Astrocyte (in vitro differentiated cells and primary cell): Measurements from ENCODE around the gene PAK4. TPM values are rescaled to one million over a fixed set of nuclear protein-coding genes. Genes with fewer than 3 reads are reported as not detected.

ENCODE experiments used
- DNase-seq: peaks from one replicate; pipeline ENCODE4 v3.0.0-alpha.2; 2010; ENCODE audit warnings: low read depth
- FAIRE-seq: peaks from 2 replicates; lab custom pipeline; 2011; peaks lifted over from hg19 to GRCh38; lab: Jason Lieb, UNC
- H2AFZ ChIP-seq: 2 replicates; pipeline ENCODE4 v1.6.0; 2012; ENCODE audit warnings: low read depth, low read length, inconsistent platforms
- H3K27ac ChIP-seq: 2 replicates; pipeline ENCODE4 v1.5.1; 2011; ENCODE audit warnings: low read depth, low read length, inconsistent platforms
- H3K27me3 ChIP-seq: 2 replicates; pipeline ENCODE4 v1.6.0; 2011; ENCODE audit warnings: low read length, inconsistent platforms; ENCODE audit not compliant: insufficient read depth
- H3K36me3 ChIP-seq: 2 replicates; pipeline ENCODE4 v1.5.1; 2011; ENCODE audit warnings: low read length, inconsistent platforms; ENCODE audit not compliant: insufficient read depth
- H3K4me1 ChIP-seq: 2 replicates; pipeline ENCODE4 v1.5.1; 2011; ENCODE audit warnings: low read length, inconsistent platforms; ENCODE audit not compliant: insufficient read depth
- H3K4me2 ChIP-seq: 2 replicates; pipeline ENCODE4 v1.6.0; 2012; ENCODE audit warnings: low read length, inconsistent platforms
- H3K4me3 ChIP-seq: 2 replicates; pipeline ENCODE4 v1.5.1; 2011; ENCODE audit warnings: low read depth, mild to moderate bottlenecking, low read length, inconsistent platforms; ENCODE audit not compliant: insufficient read depth
- H3K79me2 ChIP-seq: 2 replicates; pipeline ENCODE4 v1.6.0; 2012; ENCODE audit warnings: mild to moderate bottlenecking, low read length, inconsistent platforms; ENCODE audit not compliant: insufficient read depth
- H3K9ac ChIP-seq: 2 replicates; pipeline ENCODE4 v1.6.0; 2012; ENCODE audit warnings: mild to moderate bottlenecking, low read length, inconsistent platforms
- H3K9me3 ChIP-seq: 2 replicates; pipeline ENCODE4 v1.5.1; 2012; ENCODE audit warnings: low read depth, mild to moderate bottlenecking, low read length, inconsistent platforms; ENCODE audit not compliant: insufficient read depth
- H4K20me1 ChIP-seq: 2 replicates; pipeline ENCODE4 v1.6.0; 2012; ENCODE audit warnings: low read length, inconsistent platforms; ENCODE audit not compliant: insufficient read depth
- H3K27ac Mint-ChIP-seq: one replicate; pipeline ENCODE4 v1.8.0; 2021; ENCODE audit warnings: mild to moderate bottlenecking, mixed read lengths; ENCODE audit not compliant: unreplicated experiment
- H3K27me3 Mint-ChIP-seq: one replicate; pipeline ENCODE4 v1.8.0; 2021; ENCODE audit warnings: low read depth, mixed read lengths; ENCODE audit not compliant: unreplicated experiment
- H3K36me3 Mint-ChIP-seq: one replicate; pipeline ENCODE4 v1.8.0; 2021; ENCODE audit warnings: low read depth, mixed read lengths; ENCODE audit not compliant: unreplicated experiment
- H3K4me1 Mint-ChIP-seq: one replicate; pipeline ENCODE4 v1.8.0; 2021; ENCODE audit warnings: low read depth, mixed read lengths; ENCODE audit not compliant: unreplicated experiment
- H3K4me3 Mint-ChIP-seq: one replicate; pipeline ENCODE4 v1.8.0; 2021; ENCODE audit warnings: mild to moderate bottlenecking, moderate library complexity, mixed read lengths; ENCODE audit not compliant: unreplicated experiment
- H3K9me3 Mint-ChIP-seq: one replicate; pipeline ENCODE4 v1.8.0; 2021; ENCODE audit warnings: mild to moderate bottlenecking, mixed read lengths; ENCODE audit not compliant: unreplicated experiment
- CTCF ChIP-seq: IDR thresholded peaks from 2 replicates; pipeline ENCODE4 v1.5.1; 2011; ENCODE audit warnings: low read depth, mild to moderate bottlenecking, inconsistent platforms, low read length, moderate library complexity; ENCODE audit not compliant: insufficient read depth
- EZH2 ChIP-seq: IDR thresholded peaks from 2 replicates; pipeline ENCODE4 v1.6.1; 2012; ENCODE audit warnings: mild to moderate bottlenecking, low read length, inconsistent platforms; ENCODE audit not compliant: insufficient read depth
- total RNA-seq: library from RNA; stranded (reverse); gene quantifications from 2 replicates; pipeline ENCODE4 v1.2.1, GENCODE V29; 2021

Gene PAK4
- total RNA-seq, 1 donor from 2014 or later, result 48.0 TPM

- Histone ChIP-seq H3K9ac (no peak overlapping the region), H3K4me1 (peaks cover 17% of the 10 kb centered on the region), H4K20me1 (peaks cover 67% of the 10 kb centered on the region), H3K27me3 (no peaks in the 10 kb centered on the region), H3K27ac (no peak overlapping the region), H3K4me3 (no peak overlapping the region), H3K4me2 (no peak overlapping the region), H2AFZ (no peak overlapping the region), H3K79me2 (peaks cover 68% of the 10 kb centered on the region), H3K9me3 (no peaks in the 10 kb centered on the region), H3K36me3 (no peaks in the 10 kb centered on the region)
- TF ChIP-seq CTCF (no peak), EZH2 (no peak)
- peak overlapping the region; percentile 37 for H3K27ac Mint-ChIP-seq
- H3K4me1 Mint-ChIP-seq, result peaks cover 33% of the 10 kb centered on the region
- no peaks in the 10 kb centered on the region for H3K27me3 Mint-ChIP-seq
- FAIRE-seq, result no peak
- peaks cover 16% of the 10 kb centered on the region for H3K36me3 Mint-ChIP-seq
- no peak for DNase-seq
- H3K4me3 Mint-ChIP-seq, result no peak overlapping the region
- peaks cover 1% of the 10 kb centered on the region for H3K9me3 Mint-ChIP-seq
These were observed 28.6 kb downstream of the PAK4 start for GRCh38 chr19:39154100-39154628.

DNA sequence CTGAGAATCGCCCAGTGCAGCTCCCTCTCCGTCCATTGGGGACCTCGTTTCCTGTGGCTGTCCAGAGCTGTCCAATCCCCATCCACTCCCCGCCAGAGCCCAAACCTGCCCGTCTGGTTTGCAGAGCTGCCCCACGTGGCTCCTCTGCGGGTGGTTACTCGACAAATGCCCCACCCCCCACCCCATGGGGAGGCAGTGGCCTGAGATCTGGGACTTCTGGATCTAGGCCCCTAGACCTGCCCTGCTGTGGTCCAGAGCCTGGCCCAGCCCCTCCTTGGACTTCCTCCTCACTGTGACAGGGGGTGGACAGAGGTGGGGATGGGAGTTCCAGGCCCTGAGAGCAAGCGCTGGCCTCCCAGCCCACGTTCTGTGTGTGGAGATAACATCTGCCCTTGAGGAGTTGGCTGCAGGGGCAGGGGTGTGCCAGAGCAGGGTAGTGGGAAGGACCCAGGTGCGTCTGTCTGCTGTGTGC lies 29.1 kb downstream of the PAK4 start:
- peaks cover 33% of the 10 kb centered on the region for H3K4me1 Mint-ChIP-seq
- H3K27ac Mint-ChIP-seq, result peak overlapping the region; percentile 37

More for the DNA sequence above, 29.1 kb downstream of the PAK4 start:
- H3K9me3 ChIP-seq, result no peaks in the 10 kb centered on the region
- H3K27me3 Mint-ChIP-seq, result no peaks in the 10 kb centered on the region
- H2AFZ ChIP-seq, result no peak overlapping the region
- no peak overlapping the region for H3K9ac ChIP-seq
- DNase-seq, result no peak
- no peak overlapping the region for H3K4me3 ChIP-seq
- H3K4me1 ChIP-seq, result peaks cover 17% of the 10 kb centered on the region
- TF ChIP-seq CTCF, result no peak
- no peak for TF ChIP-seq EZH2
- no peaks in the 10 kb centered on the region for H3K36me3 ChIP-seq
- peaks cover 68% of the 10 kb centered on the region for H3K79me2 ChIP-seq
- H3K27me3 ChIP-seq, result no peaks in the 10 kb centered on the region
- H3K36me3 Mint-ChIP-seq, result peaks cover 15% of the 10 kb centered on the region
- no peak for FAIRE-seq
- no peak overlapping the region for H3K27ac ChIP-seq
- no peak overlapping the region for H3K4me2 ChIP-seq
- H3K9me3 Mint-ChIP-seq, result no peaks in the 10 kb centered on the region
- peaks cover 69% of the 10 kb centered on the region for H4K20me1 ChIP-seq
- H3K4me3 Mint-ChIP-seq, result no peak overlapping the region
